Hematopoietic multipotent progenitor cell treated with erythropoietin and hydrocortisone succinate and interleukin-3 and kit ligand, for 8 days (in vitro differentiated cells): ENCODE measurements around the gene FBXW11.
"Not testable (repeated sequence)": the region's sequence is repeated elsewhere in the genome, so short reads cannot be mapped to it uniquely, and the experiment has no call there.

Experiments used
- DNase-seq: peaks from one replicate; pipeline ENCODE4 v3.0.0-alpha.2; 2015

FBXW11 gene

DNA sequence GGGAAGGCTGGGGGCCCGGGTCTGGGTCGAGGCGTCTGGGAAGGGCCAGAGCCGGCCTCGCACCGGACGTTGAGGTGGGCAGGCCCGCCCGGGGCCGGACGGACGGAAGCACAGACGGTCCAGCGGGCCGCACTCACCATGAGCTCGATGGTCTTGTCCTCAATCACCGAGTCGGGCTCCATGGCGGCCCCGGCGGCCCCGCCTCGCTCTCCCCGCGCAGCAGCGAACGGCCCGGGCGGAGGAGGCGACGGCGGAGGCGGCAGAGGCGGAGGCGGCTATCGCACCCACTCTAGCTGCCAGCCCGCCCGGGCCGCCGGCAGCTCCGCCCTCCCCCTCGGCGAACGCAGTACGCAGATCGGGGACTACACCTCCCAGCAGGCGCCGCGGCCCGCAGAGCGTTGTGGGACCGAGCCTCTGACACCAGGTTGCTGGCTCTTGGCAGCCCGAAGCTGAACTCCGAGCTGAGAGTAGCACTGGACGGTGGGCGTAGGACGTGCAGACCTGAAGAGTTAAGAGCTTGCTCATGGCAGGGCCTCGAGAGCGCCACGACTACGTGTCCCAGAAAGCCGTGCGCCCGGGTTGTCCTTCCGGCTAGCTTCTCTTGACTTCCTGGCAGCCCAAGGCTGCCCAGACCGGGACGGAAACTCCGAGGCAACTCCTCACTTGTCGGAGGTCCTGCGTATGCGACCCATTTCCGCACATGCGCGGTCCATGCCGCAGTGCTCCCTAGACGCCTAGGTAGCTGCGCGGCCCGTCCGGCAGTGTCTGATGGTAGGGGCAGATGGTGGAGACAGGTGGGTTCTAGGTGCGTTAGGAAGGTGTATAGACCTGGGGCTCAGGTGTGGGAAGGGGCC is at the start of gene FBXW11:
Gene FBXW11 (minus strand): TSS at position 318 of the 854 bp plus-strand sequence. CDS start 136 bp downstream, at position 182.
- peak; percentile 98 for DNase-seq

DNA sequence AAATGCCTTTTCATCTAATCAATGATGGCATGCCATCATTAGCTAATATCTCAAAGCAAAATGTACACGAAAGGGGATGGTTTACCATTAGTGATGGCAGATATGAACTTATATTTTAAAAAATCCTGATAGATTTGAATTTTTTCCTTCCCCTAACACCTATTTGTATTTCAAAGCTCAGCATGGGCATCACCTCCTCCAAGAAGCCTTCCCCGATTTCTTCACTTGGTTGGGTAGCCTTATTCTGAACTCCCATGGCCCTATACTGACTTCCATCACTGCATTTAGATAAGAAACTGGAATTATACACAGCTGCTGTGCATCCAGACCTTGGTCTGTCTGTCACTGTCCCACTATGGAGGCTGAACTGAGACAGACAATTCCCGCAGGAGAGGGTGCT is 49.6 kb upstream of the FBXW11 start:
- DNase-seq = no peak

- DNase-seq = no peak
These were observed 49.0 kb upstream of the FBXW11 start for GRCh38 chr5:172055421-172055820.

DNA sequence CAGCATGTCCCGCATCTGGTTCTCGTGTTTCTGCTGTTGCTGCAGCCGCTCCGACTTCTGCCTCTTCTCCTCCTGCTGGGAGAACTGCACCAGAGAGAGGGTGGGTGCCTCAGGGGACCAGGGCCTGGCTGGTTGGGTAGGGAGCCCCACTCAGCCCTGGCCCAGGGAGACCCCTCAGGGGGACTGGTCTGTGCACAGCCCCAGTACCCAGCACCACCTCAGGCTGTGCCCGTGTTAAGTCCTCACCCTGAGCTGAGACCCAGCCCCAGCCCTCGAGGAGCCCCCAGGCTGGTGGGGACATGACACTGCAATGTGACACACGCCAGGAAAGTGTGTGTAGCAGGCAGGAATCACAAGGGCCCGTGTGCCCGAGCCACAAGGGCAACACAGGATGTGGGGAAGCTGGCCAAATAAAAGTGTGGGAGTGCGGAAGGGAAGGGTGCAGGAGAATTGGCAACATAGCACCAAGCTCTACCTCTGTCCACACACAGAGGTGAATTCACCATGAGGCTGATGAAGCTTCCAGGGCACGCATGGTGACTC is 48.2 kb upstream of the FBXW11 start:
- DNase-seq = no peak

DNA sequence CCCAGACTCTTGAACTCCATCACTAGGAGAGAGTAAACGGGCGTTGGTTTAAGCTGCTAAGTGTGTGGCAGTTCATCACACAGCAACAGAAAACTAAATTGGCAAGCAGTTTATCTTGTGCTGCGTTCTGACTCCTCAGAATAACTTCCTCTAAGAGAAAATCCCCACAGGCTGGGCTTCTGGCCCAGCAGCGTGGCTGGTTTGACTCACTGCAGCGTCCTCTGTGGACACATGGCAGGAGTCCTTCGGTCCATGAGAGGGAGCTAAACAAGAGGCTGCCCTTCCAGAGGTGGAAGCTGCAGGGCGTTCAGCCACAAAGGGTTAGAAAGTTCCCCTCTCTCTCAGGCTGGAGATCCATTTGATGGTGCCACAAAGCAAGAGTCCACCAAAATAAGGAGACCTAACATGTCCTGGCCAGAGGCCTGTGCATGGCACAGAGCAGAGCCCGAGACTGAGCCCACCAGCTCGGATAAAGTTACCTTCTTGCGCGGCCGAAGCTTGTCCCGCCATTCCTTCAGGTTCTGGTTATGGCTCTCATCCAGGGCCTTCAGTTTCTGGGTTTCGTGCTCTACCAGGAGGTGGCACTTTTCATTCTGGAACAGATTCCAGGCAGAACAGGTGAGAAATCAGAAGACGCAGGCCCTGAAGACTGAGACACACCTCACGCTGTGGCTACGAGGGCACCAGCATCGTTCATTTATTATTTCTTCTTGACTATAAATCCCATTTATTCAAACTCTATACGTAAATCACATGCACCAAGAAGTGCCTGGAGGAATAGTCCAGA is 46.2 kb upstream of the FBXW11 start:
- peak; percentile 50 for DNase-seq

DNA sequence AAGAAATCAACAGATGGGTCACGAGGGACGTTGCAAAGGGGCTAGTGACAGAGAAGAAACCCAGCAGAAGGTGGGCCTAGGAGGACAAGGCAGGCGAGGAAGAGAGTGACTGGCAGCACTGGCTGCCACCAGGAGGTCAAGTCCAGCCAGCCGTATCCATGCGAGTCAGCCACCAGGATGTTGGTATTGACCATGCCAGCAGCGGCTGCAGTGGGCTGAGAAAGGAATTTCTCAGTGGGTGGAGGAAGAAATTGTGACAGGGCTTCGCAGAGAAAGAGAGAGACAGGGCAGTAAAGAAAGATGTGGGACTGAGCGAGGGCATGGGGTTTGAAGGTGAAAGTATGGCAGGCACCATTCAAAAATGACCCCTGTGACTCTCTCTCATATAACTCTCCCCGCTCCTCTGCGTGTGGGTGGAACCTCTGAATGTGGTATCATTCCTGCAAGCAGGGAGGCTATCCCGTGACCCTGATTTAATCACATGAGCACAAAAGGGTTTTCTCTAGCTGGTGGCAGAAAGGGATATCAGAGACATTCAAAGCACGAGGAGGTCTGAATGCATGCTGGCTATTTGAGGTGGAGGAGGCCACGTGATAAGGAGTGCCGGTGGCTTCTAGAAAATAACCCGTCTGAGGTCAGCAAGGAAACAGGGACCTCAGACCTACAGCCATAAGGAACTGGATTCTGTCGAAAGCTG is 45.4 kb upstream of the FBXW11 start:
- DNase-seq = peak; percentile 87

DNA sequence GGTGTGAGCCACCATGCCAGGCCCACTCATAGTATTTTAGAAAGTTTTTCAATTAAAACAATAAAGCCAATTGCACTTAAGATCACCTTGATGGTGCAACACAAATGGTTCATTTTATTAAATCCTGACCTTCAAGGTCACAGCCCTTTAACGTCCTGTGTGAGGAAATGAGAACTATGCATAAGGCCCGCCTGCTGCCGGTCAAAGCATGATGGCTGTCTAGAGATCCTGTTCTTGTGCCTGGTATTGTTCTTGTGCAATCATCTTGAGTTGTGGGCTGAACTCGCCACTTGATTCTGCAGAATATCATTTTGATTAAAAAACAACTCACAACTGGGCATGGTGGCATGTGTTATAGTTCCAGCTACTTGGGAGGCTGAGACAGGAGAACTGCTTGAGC is 43.6 kb upstream of the FBXW11 start:
- no peak for DNase-seq

DNA sequence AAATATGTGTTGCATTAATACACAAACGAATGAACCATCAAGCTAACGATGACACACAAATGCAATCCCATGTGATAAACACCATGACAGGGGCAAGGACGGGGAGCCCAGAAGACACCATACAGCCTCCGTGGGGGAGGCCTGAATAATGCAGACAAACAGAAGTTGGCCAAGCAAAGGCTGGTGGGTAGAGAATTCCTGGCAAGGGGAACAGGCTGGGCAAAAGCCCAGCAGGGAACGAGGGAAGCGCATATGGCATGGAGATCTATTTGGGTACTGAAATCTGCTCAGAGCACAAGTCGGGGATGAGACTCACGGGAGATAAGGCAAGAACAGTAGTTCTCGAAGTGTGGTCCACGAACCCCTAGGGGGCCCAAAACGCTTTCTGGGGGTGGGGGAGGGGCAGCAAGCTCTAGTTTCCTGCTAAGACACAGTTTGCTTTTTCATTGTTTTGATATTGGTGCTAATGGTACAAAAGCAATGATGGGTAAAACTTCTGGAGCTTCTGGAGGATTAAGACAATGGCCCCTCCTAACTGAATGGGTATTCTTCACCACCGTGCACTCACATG is 42.9 kb upstream of the FBXW11 start:
- DNase-seq = no peak

DNA sequence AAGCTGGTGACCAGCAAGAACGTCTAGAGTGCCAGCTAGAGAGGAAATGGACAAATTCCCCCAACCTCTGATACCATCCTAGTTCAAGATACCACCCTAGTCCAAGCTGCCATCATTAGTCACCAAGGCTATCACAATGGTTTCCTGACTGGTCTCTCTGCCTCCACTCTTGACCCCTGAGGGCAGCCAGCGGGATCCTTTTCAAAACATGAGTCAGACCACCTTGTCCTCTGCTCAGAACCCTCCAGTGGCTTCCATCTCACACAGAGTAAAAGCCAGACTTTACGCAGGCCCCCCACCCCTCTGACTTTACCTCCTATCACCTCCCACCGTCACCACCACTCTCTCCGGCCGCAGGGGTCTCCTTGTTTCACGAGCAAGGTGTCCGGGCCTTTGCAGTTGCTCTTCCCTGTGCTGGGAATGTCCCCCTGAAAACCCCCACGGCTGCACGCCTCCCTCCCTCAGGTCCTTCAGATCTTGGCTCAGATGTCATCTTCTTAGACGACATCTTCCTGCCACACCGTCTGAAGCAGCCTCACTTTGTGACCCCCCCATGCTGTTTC is 42.2 kb upstream of the FBXW11 start:
- DNase-seq = no peak

- no peak for DNase-seq
These were observed 41.7 kb upstream of the FBXW11 start for GRCh38 chr5:172048170-172048422.

- DNase-seq = no peak
These were observed 40.2 kb upstream of the FBXW11 start for GRCh38 chr5:172046593-172046992.

- no peak for DNase-seq
These were observed 38.8 kb upstream of the FBXW11 start for GRCh38 chr5:172045315-172045632.

DNA sequence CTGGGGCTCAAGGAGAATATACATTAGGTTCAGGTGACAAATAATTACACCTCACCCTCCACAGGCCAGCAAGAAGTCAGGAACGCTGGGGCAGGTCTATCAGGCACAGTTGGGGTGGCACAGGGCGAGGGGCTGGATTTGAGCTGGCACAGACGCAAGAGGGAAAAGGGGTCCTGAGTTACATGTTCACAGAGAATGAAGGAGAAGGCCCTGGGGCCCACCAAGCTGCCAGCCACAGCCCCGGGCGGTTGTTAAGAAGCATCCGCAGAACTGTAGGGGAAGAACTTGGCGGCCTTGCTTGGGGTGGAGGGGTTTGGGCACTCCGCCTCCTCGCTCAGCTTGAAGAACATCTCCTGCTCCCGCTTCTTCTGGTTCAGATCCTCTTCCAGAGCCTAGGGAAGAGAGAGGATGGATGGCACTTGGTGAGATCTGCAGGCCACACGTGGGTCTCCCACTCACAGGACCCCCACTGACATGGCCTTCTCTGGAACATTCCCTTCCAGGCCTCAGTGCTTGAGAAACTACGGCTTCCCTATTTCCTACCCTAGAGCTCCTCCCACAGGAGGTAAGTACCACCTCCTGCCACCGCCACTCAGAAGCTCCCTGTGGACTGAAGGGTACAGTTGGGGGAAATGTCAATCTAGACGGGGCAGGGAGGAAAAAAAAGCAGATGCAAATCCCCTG is 38.3 kb upstream of the FBXW11 start:
- DNase-seq = no peak

GRCh38 chr5:172043865-172044264 is 37.4 kb upstream of the FBXW11 start:
- no peak for DNase-seq

DNA sequence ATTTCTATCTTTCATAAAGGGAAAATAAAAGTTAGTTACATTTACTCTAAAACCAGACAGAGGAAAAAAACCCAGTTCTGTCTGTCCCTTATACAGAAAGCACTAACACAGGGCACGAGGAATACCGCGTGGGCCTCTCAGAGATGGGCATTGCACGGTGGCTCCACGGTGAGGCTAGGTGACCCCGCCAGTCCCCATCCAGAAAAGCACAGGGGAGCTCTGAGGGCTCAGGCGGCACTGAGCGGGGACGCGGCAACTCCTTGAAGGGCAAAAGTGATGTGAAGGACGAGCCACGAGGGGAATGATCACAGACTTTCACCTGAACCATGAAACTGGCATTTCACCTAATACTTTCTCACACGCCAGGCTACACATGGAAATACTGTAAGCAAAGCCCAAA is 35.7 kb upstream of the FBXW11 start:
- no peak for DNase-seq

GRCh38 chr5:172038167-172038566 is 31.7 kb upstream of the FBXW11 start:
- no peak for DNase-seq

- DNase-seq = no peak
These were observed 28.6 kb upstream of the FBXW11 start for GRCh38 chr5:172035049-172035448.

GRCh38 chr5:172031894-172032461 is 25.5 kb upstream of the FBXW11 start:
- DNase-seq = no peak

DNA sequence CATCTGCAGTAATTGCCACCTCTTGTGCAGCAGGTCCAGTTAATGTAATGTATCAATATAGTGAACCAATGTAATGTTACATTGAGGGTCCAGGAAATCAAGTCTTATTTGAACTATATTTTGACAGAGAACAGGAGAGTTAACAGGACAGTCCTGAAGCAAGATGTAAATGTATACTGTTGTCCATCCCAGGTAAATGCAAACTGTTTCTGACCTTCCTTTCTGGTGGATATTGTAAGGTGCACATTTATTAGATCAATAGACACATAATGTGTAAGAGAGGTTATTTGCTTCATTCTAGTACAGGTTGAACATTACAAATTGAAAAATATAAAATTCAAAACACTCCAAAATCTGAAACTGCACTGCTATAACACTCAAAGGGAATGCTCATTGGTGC is 23.4 kb upstream of the FBXW11 start:
- no peak for DNase-seq

- DNase-seq = no peak
These were observed 21.7 kb upstream of the FBXW11 start for GRCh38 chr5:172028167-172028566.

DNA sequence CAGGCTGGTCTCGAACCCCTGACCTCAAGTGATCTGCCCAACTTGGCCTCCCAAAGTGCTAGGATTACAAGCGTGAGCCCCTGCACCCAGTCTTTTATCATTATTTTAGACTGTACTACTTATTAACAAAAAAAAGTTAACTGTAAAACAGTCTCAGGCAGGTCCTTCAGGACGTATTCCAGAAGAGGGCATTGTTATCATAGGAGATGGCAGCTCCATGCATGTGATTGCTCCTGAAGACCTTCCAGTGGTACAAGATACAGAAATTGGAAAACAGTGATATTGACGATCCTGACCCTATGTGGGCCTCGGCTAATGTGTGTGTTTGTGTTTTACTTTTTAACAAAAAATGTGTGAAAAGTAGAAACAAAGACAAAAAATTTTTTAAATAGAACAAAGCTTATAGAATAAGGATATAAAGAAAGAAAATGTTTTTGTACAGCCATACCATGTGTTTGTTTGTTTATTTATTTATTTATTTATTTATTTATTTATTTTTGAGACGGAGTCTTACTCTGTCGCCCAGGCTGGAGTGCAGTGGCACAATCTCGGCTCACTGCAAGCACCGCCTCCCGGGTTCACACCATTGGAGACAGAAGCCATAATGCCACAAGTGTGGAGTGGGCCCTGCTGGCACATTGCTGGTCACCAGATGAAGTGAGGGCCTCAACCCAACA is 13.8 kb upstream of the FBXW11 start:
- DNase-seq = not testable (repeated sequence)
